TTC549 (cell line): ENCODE results near the gene ARV1.
"Not testable (repeated sequence)": the region's sequence is repeated elsewhere in the genome, so short reads cannot be mapped to it uniquely, and the experiment has no call there.

Experiments used
- FAIRE-seq: peaks from 2 replicates; lab custom pipeline; 2012; peaks lifted over from hg19 to GRCh38; lab: Jason Lieb, UNC

Gene ARV1

GRCh38 chr1:230976825-230977747 is 1.8 kb upstream of the ARV1 start:
- no peak for FAIRE-seq

DNA sequence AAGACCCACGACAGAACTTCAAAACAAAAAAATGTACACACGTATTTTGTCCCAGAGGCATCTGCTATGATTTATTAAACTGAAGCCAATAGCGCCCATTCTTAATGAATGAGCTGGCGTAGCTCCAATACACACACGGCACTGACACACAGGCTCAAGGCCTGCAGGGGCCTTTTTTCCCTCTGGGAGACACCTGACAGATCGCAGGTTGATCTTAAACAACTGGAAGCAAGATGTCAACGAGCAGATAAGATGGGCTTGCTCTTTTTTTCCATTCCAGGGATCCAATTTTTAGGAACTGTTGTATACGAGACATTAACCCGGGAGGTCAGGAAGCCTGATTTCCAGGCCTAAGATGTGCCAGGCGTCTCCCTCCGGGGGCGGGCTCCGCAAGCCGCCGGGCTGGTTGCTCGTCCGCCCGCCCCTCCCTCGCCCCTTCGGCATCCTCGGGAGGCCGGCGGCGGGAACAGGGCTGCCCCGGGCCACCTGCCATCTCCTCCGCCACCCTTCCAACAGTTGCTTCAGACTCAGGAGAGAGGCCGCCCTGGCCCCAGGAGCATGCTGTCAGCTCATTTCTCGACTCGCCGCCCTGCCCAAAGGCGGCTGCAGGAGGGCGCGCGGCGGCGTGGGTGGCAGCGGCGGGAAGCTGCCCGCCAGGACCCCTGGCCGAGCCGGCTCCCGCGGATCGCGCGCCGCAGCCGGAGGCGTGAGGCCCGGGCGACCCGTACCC is 968 bp upstream of the ARV1 start:
- FAIRE-seq, result no peak

- no peak for FAIRE-seq
Measured at GRCh38 chr1:230979389-230979716, 459 bp downstream of the ARV1 start.

DNA sequence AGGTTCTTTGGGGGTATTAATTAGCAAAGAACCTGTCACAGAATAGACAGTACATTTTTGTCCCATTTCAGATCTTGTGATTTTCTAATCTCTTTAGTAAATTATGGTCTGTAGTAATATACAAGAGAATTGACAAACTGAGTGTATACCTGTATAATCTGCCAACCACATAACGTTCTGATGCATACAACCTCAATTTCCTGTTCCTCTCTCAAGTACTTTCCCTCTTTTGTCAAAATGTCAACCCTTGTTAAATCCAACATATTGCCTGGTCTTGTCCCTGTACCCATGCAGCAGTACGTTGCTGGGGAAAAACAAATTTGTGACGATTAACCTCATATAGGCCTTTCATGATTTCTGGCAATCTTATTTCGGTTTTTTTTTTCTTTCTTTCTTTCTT is 1.1 kb downstream of the ARV1 start:
- FAIRE-seq, result no peak

DNA sequence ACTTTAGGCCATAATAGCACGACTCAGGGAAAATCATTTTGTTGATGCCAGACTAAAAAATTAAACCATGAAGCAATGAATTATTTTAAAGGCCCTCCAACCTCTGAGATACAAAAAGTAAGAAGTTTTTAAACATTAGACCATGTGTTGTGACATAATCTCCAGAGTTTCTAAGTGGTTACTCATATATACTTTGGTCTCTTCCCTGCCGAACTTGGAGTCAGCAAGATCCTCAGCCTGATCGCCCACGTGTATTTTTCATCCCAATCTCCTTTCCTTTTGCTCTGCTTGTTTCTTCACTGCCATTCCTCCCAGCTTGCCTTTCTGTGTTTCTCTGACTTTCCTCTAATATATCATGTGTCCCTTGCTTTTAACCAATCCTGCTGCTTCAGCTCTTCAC is 3.8 kb downstream of the ARV1 start:
- FAIRE-seq, result no peak

DNA sequence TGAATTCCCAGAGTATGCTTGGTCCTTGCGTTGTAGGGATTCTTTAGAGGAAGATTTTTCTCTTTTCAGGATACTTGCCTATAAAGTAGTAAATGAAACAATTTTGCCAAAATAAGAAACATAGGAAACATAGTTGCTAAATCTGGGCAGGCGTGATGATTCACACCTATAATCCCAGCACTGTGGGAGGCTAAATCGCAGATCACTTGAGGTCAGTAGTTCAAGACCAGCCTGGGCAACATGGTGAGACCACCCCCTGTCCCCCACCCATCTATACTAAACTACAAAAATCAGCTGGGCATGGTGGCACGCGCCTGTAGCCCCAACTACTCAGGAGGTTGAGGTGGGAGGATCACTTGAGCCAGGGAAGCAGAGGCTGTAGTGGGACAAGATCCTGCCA is 4.9 kb downstream of the ARV1 start:
- FAIRE-seq, result no peak

DNA sequence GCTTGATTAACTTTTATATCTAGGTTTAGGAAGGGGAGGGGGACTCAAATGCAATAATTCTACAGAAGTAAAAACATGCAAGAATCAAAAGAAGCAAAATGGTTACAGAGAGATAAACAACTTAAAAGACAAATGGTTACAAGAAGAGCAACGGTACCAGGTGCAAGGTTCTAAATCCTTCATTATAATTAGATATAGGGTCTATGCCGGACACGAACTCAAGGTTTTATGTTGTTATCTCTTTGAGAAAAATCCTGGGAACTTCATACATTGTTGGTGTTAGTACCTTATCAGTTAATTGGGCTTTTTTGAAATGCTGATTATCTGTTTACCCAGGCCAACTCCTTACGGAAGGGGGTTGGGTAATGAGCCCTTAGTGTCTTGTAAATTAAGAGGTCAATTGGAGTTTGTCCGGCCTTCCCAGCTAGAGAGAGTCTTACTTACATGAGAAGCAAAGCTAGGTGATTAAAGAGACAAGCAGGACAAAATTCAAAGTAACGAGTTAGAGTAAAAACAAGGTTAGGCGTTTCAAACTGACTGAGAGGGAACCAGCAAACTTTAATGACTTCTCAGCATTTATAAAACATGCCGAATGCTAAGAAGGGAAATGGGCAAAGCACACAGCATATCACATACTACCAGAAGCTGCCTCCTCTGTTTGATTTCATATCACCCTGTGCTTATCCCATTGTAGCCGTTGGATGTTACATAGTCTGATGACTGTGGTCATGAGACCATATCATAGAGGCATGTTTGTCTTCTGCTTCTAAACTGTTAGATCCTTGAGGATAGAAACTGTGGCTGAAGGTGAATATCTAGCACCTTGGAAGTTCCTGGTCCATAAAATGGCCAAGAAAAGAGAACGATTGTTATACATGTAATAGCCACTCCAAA is 6.0 kb downstream of the ARV1 start:
- FAIRE-seq, result not testable (repeated sequence)

GRCh38 chr1:230985711-230986110 is 6.8 kb downstream of the ARV1 start:
- FAIRE-seq, result no peak

DNA sequence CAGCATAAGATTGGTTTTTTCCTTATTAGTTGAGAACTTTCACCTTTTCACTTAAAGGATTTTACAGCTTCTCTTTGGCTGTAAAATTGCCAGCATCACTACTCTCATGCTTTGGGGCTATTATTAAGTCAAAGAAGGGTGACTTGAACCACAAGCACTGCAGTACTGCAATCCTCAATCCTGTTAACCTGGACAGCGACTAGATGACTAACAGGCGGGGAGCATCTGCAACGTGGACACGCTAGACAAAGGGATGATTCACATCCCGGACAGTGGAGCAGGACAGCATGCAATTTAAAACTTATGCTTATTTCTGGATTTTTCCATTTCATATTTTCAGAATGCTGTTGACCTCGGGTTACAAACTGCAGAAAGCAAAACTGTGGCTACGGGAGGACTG is 8.1 kb downstream of the ARV1 start:
- FAIRE-seq, result no peak

DNA sequence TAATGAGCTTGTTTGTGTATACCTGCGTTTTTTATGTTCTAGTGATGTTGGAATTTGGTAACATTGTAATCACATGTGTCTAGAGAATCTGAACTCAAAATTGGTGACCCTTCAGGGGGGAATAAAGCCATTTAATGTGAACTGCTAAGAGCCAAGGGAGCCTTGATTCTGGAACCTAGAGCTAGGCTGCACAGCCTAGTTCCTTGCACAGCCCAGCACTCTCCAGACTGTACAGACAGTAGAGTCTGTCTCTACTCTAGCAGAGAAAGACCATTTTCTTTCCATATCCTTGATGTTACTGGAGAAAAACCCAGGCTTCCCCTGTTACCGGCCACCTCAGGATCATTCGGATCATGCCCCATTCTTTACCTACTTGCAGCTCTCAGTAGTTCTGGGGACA is 8.6 kb downstream of the ARV1 start:
- no peak for FAIRE-seq

DNA sequence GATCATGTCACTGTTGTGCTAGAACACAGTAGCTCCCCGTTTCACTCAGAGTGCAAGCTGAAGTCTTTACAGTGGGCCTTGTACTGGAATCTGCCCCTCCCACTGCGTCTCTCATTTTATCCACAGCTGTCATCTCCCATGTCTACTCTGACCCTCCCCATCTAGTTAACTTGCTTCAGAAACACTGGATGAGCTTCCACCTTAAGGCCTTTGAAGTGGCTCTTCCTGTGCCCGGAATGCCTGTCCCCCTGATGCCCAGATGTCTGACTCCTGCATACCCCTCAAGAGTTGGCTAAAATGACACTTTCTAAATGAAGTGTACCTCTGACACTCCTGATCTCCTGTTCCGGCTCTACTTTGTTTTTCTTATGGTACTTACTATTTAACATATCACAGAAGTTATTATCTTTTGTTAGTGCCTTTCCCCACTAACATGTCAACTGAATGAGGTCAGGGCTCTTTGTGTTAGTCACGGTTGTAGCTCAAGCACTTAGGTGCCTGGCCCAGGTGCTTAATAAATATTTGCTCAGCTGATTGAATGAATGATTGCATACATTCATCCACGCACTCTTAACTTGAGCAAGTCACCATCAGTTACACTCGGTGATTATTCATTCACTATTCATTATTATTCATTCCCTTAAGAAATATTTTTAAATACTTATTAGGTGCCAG is 13.3 kb downstream of the ARV1 start:
- no peak for FAIRE-seq

GRCh38 chr1:230994860-230995259 is 16.0 kb downstream of the ARV1 start:
- FAIRE-seq, result no peak

DNA sequence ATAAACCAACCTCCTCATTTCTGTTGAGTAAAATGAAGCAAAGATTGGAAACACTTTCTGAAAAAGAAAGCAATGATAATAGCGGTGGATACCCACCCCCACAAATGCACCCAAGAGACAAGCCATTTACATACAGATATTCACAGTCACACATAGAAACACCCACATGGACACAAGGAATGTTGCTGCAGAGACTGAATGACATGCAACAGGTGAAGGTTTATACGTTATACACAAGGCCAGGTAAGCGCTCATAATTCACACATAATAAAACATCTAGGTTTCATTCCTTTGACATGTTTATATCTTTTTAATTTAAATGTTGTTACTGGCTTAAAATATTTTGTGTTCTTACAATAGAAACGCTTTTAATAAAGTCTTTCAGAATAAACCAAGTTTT is 21.3 kb downstream of the ARV1 start:
- no peak for FAIRE-seq

GRCh38 chr1:231000639-231001038 is 21.7 kb downstream of the ARV1 start:
- no peak for FAIRE-seq

- no peak for FAIRE-seq
Measured at GRCh38 chr1:231001892-231002291, 23.0 kb downstream of the ARV1 start.

GRCh38 chr1:231007535-231007934 is 28.6 kb downstream of the ARV1 start:
- FAIRE-seq, result not testable (repeated sequence)

DNA sequence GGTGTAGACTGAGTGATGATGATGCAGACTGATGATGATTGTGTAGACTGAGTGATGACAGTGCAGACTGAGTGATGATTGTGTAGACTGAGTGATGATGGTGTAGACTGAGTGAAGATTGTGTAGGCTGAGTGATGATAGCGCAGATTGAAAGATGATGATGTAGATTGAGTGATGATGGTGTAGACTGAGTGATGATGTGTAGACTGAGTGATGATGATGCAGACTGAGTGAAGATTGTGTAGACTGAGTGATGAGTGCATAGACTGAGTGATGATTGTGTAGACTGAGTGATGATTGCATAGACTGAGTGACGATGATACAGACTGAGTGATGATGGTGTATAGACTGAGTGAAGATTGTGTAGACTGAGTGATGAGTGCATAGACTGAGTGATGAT is 32.5 kb downstream of the ARV1 start:
- no peak for FAIRE-seq

- FAIRE-seq, result no peak
Measured at GRCh38 chr1:231011963-231012362, 33.1 kb downstream of the ARV1 start.

GRCh38 chr1:231013391-231014015 is 34.6 kb downstream of the ARV1 start:
- no peak for FAIRE-seq

DNA sequence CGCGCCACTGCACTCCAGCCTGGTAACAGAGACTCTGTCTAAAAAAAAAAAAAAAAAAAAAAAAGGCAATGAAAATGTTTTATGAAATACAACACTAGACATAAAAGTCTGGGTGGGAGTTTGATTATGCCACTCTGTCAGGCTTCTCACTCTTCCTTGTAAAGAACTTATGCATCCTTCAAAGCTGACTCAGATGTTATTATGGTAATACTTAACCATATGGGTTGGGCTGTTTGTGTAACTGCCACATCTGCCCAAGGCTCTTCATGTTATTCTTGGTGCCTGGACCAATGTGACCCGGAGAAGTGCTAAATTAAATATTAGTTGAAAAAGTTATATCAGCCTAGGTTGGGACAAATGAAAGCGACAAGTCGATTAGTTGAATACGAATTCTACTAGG is 37.3 kb downstream of the ARV1 start:
- FAIRE-seq, result no peak

GRCh38 chr1:231016966-231017365 is 38.1 kb downstream of the ARV1 start:
- FAIRE-seq, result no peak

GRCh38 chr1:231019711-231020110 is 40.8 kb downstream of the ARV1 start:
- no peak for FAIRE-seq
